Stimulated activated CD4-positive, alpha-beta T cell treated with anti-CD3 and anti-CD28 coated beads, Interleukin-1b, Interleukin-23, amount 100 ng/mL, for 1 hour (primary cell): ENCODE data around the gene RAPGEF4.

ENCODE experiments used
- DNase-seq, 2 donors: peaks; one replicate each; pipeline ENCODE4 v3.0.0-alpha.2; 2020; ENCODE audit warnings: low read depth in 2 of 2

The RAPGEF4 gene

DNA sequence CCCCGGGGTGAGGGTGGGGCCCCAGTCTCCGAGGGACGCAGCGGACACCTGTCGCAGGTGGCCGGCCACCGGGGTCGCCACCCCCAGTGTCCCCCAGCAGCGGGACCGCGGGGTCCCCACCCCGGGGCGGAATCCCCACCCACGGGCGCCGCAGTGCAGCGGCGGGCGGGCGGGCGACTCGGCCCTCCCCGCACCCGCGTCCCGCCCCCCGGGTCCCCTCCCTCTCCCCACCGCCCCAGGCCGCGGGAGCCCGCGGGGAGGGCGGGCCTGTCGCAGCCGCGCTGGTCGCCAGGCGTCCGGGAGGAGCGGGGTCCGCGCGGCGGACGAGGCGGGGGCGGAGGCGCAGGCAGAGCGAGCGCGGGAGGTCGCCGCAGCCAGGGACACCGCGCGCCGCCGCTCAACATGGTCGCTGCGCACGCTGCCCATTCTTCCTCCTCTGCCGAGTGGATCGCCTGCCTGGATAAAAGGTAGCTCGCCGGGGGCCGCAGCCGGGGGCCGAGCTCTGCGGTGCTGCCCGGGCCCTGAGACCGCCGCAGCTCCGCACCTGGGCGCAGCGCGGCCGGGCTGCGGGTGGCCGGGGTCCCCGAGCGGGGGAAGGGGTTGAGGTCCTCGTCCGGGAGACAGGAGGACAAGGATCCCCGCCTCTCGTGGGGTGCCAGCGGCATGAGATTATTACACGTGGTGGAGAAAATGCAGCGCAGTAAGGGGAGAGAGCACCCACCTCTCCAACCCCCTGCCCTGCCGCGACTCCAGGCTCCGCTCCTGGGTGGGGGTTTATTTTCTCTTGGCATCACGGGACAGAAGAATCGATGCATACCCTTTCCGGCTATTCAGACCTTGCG lies at the start of gene RAPGEF4:
TSS of gene RAPGEF4 (plus strand) at position 264 of the 842 bp plus-strand sequence. CDS start at position 403, 139 bp downstream.
- no peak for DNase-seq

- no peak for DNase-seq
These were observed 42.6 kb upstream of the RAPGEF4 start for GRCh38 chr2:172693037-172693436.

DNA sequence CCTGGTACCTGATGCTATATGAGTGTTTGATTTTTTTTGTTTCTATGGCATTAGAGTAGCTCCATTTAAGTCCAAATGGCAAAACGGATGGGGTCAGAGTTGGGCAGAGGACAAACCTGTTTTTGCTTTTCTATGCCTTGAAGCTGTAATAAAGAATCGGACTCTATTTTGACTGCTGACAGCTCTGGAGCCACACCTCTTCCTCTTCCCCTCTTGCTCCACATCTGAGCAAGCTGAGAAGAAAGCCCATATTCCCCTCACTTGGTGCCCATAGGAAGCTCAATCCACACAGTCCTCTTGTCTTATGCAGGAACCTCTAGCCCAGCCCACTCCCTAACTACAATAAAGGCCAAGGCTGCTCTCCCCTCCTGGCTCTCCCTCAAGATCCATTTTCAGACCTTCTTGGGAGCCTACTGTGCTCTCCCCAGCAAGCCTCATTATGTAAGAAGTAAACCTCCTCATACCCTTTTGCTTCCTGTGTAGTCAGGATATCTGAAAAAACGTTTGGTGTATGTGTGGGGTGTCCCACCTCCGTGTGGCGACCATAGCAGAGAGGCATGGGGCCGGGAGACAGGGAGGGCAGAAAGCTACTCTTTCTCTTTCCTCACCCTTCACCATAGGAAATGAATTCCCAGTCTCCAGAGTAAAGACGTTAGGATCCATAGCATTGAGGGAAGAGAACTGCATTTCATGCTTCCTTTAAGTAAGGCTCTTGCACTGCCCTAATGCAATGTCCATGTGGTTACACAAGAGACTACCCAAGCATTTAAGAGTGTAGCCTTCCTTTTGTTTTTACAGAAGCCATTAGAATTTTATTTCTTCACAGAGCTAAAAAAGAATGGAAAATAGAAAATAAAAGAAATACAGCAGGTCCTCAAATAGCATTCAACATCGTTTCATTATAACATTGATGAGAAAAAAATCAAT lies 41.9 kb upstream of the RAPGEF4 start:
- no peak for DNase-seq

DNA sequence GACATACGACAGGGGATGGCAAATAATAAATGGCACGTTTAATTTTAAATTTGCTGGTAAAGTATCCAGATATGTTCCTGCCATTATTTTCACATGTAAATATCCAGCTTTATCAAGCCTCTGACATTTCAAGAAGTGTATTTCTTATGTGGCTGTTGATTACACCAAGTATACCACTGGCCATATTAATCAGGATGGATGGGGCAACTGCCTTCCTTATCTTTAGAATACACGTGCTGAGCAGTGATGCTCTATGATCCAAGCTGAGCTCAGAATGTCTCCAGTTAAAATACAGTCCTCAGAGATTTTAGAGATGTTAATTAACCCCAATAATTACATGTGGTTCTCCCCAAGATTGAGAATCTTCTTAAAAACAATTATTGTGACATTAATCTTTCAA lies 38.3 kb upstream of the RAPGEF4 start:
- no peak for DNase-seq

GRCh38 chr2:172698041-172698863 lies 37.4 kb upstream of the RAPGEF4 start:
- no peak for DNase-seq

DNA sequence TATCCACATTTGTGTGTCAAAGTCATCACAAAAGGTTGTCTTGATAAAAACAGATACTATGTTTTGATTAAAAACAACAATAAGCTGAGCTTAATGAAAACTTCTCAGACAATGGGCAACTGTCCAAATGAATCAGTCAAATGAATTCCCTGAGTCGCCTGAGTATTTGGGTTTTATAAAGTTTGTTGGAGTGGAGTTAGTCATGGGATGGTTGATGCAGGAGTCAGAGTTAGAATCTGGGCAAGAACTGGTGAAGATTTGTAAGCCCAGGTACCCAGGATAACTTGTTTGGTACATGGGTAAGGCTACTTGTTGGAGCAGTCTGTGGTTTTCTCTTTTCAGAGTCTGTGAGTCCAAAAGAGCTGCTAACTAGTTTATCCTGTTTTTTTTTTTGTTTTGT lies 34.4 kb upstream of the RAPGEF4 start:
- DNase-seq, result no peak

- DNase-seq, result no peak
These were observed 33.2 kb upstream of the RAPGEF4 start for GRCh38 chr2:172702451-172702850.

- no peak for DNase-seq
These were observed 31.3 kb upstream of the RAPGEF4 start for GRCh38 chr2:172704072-172704936.

GRCh38 chr2:172705352-172705751 lies 30.3 kb upstream of the RAPGEF4 start:
- no peak for DNase-seq

DNA sequence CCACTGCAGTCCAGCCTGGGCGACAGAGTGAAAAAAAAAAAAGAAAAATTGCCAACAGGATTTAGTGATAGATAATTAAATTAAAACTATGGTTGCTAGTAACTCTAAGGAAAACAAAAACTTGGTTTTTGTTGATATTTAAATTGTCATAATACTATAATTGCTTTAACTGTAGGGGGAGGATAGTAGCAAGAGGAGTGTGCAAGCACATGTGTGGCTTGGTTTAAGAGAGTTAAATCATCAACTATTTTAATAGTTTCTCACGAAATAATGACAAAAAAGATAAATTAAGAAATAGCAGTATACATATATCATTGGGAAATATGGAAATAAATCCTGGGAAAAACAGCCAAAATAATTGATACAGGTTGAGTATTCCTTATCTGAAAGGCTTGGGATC lies 27.4 kb upstream of the RAPGEF4 start:
- DNase-seq, result no peak

DNA sequence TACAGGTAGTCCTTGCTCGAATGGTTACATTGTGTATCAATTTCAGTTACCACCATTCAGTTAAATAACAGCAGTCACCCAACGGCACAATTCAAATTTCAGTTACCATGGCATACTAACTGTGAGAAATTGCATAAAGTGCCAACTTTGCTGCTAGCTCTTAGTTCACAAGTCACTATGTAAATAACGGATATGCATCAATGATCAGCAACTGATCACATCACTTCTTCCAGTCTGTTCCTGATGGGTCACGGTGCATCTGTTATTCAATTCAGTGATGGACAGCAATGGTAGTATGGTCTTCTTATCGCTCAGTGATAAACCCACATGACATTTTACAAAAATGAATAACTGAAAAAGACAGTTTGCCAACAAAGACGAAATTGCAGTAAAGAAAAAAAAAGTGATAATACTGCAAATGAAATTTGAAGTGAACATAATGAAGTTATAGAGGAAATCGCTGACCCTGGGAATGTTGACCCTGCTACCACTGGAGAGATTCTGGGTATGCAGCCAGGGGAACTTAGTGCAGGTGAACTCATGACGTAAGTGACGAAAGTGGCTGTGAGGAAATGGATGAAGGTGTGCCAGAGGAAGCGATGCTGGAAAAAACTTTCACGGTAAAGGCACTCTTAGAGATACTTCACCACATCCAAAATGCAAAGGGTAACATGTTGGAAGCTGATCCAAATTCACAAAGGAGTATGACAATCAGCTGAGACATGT lies 25.9 kb upstream of the RAPGEF4 start:
- no peak for DNase-seq

GRCh38 chr2:172710584-172711047 lies 25.0 kb upstream of the RAPGEF4 start:
- DNase-seq, result peak in 1 of 2 donors; percentile 25

GRCh38 chr2:172711110-172711509 lies 24.5 kb upstream of the RAPGEF4 start:
- no peak for DNase-seq

DNA sequence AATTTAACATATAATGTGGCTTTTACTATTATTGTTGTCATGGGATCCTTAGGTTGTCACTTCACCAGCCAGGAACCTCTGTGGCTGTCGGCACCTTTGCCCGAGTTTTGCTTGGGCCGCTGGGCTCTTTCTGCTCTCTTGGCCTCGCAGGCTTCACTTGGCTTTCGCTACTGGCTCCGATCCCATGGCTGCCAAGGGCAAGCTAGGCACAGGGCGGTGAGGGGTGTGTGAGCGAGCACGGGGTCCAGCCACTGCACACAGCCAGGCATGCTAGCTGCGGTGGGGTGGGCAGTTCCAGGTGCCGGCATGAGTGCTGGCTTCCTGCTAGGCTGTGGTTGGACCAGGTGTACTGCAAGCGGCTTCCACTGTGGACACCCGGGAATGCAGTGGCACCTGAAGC lies 23.4 kb upstream of the RAPGEF4 start:
- DNase-seq, result no peak

DNA sequence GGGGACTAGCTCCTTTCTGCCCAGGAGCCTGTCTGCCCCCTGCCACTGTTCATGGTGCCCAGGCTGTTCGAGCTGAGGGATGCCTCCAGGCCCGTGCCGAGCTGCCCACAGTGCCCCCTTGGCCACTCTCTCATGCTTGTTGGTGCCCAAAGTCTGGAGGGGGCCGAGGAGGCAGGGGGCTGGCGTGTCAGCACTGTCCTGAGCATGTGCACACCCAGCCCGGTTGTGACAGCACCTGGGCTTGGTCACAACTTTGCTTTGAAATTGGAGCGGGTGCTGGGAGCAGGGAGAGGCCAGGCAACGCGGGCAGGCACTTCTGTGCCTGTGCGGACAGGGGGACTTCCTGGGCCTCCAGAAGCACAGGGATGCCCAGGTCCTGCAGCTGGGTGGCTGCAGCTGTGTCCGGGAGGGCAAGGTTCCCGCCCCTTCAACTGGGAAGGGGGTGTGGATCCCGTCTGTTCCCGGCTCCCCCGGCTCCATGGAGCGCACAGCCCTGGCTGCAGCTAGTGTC lies 22.2 kb upstream of the RAPGEF4 start:
- DNase-seq, result no peak

DNA sequence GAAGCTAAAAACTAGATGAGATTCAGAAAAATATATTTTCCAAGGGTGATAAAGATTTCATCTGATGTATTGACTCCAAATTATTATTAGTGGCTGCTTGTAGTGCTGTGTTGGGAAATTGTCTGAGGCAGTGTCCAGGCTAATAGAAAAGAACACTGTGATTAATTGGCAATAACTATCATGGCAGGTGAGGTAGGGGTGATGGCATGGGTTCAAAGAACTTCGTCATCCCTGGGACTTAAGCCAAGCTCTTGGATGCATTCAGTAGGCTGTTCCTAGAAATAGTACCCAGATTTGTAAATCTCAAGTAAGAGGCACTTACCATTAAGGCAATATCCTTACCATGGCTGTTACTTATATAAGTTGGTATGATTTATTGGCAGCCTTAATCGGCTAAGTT lies 13.2 kb upstream of the RAPGEF4 start:
- no peak for DNase-seq

GRCh38 chr2:172723286-172723685 lies 12.4 kb upstream of the RAPGEF4 start:
- no peak for DNase-seq

- DNase-seq, result no peak
These were observed 10.9 kb upstream of the RAPGEF4 start for GRCh38 chr2:172724724-172725123.

- DNase-seq, result no peak
These were observed 10.4 kb upstream of the RAPGEF4 start for GRCh38 chr2:172725284-172725683.

GRCh38 chr2:172725746-172726145 lies 9.9 kb upstream of the RAPGEF4 start:
- no peak for DNase-seq
